ENCODE data around the gene LIMS4. TPM values are rescaled to one million over a fixed set of nuclear protein-coding genes. Genes with fewer than 3 reads are reported as not detected.
"Not testable (repeated sequence)": the region's sequence is repeated elsewhere in the genome, so short reads cannot be mapped to it uniquely, and the experiment has no call there.

Gene LIMS4
- total and polyA plus RNA-seq, 3 experiments from 2014 or later = 0.79 to 2.1 (median 0.91) TPM

DNA sequence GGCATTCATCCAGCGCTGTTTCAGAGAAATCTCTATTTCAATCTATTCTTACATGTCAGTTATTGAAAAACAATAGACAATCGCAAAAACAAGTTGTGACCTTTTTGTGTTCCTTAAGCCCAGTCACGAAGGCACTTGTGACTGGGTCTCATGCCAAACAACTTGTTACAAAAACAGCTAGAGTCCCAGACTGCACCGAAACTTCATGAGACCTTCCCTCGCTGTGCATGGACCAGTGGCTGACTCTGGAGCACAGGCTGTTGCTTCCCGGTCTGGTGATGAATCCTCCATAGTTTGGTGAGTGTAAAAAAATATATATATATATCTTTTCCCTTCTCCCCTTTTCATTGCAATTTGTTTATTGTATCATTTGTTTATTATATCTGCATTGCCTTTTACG lies 4.8 kb upstream of the LIMS4 start:
- H3K36me3 ChIP-seq (ENCODE audit: insufficient read depth, low read length); H3K4me1 Mint-ChIP-seq; H3K27ac ChIP-seq (ENCODE audit: low read depth, low read length); H3K27me3 ChIP-seq (ENCODE audit: insufficient read depth, low read length, poor library complexity, severe bottlenecking); H3K9me3 ChIP-seq (ENCODE audit: low read length); H3K27me3 Mint-ChIP-seq; H3K27ac Mint-ChIP-seq; POLR2A ChIA-PET; H3K4me3 Mint-ChIP-seq; DNase-seq; H3K4me1 ChIP-seq (ENCODE audit: insufficient read depth, low read length); H3K4me3 ChIP-seq (ENCODE audit: low read length); H3K36me3 Mint-ChIP-seq; H3K9me3 Mint-ChIP-seq; CTCF ChIA-PET: not testable (repeated sequence)

DNA sequence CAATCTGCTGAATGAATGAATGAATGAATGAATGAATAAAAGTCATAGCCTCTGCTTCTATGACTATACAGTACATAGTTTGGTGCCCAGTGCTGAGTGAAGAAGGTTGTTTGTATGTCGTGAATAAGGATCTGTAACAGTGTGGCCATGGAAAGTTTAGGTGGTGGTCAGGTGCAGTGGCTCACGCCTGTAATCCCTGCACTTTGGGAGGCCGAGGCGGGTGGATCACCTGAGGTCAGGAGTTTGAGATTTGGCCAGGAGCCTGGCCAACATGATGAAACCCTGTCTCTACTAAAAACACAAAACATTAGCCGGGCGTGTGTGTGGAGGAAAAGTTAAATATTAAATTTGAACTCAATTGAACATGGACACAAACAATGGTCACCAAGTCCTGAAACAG lies 4.3 kb upstream of the LIMS4 start:
- H3K36me3 ChIP-seq (ENCODE audit: insufficient read depth, low read length); H3K4me3 Mint-ChIP-seq; DNase-seq; POLR2A ChIA-PET; CTCF ChIA-PET; H3K9me3 ChIP-seq (ENCODE audit: low read length); H3K27ac ChIP-seq (ENCODE audit: low read depth, low read length); H3K36me3 Mint-ChIP-seq; H3K4me3 ChIP-seq (ENCODE audit: low read length); H3K27ac Mint-ChIP-seq; H3K27me3 Mint-ChIP-seq; H3K27me3 ChIP-seq (ENCODE audit: insufficient read depth, low read length, poor library complexity, severe bottlenecking); H3K4me1 Mint-ChIP-seq; H3K4me1 ChIP-seq (ENCODE audit: insufficient read depth, low read length); H3K9me3 Mint-ChIP-seq: not testable (repeated sequence)

GRCh38 chr2:110475627-110476359 lies 3.2 kb upstream of the LIMS4 start:
- H3K36me3 Mint-ChIP-seq; H3K27ac ChIP-seq (ENCODE audit: low read depth, low read length); H3K4me1 ChIP-seq (ENCODE audit: insufficient read depth, low read length); H3K4me3 Mint-ChIP-seq; H3K4me1 Mint-ChIP-seq; H3K27ac Mint-ChIP-seq; CTCF ChIA-PET; H3K27me3 ChIP-seq (ENCODE audit: insufficient read depth, low read length, poor library complexity, severe bottlenecking); H3K9me3 ChIP-seq (ENCODE audit: low read length); H3K27me3 Mint-ChIP-seq; H3K4me3 ChIP-seq (ENCODE audit: low read length); H3K36me3 ChIP-seq (ENCODE audit: insufficient read depth, low read length); DNase-seq; POLR2A ChIA-PET; H3K9me3 Mint-ChIP-seq: not testable (repeated sequence)

- H3K27ac Mint-ChIP-seq = not testable (repeated sequence)
Measured at GRCh38 chr2:110474898-110475297, 2.3 kb upstream of the LIMS4 start.

GRCh38 chr2:110473059-110473358 lies 393 bp upstream of the LIMS4 start:
- H3K4me1 Mint-ChIP-seq; H3K4me1 ChIP-seq (ENCODE audit: insufficient read depth, low read length); H3K9me3 ChIP-seq (ENCODE audit: low read length); POLR2A ChIA-PET; H3K27ac ChIP-seq (ENCODE audit: low read depth, low read length); H3K27me3 ChIP-seq (ENCODE audit: insufficient read depth, low read length, poor library complexity, severe bottlenecking); H3K27me3 Mint-ChIP-seq; DNase-seq; H3K36me3 Mint-ChIP-seq; CTCF ChIA-PET; H3K4me3 ChIP-seq (ENCODE audit: low read length); H3K9me3 Mint-ChIP-seq; H3K27ac Mint-ChIP-seq; H3K36me3 ChIP-seq (ENCODE audit: insufficient read depth, low read length); H3K4me3 Mint-ChIP-seq: not testable (repeated sequence)

More at GRCh38 chr2:110474898-110475297, 2.3 kb upstream of the LIMS4 start:
- H3K27ac ChIP-seq (ENCODE audit: low read depth, low read length); H3K36me3 Mint-ChIP-seq; H3K4me1 Mint-ChIP-seq; H3K9me3 ChIP-seq (ENCODE audit: low read length); POLR2A ChIA-PET; H3K4me3 ChIP-seq (ENCODE audit: low read length); H3K36me3 ChIP-seq (ENCODE audit: insufficient read depth, low read length); H3K27me3 Mint-ChIP-seq; H3K4me1 ChIP-seq (ENCODE audit: insufficient read depth, low read length); DNase-seq; H3K9me3 Mint-ChIP-seq; H3K4me3 Mint-ChIP-seq; CTCF ChIA-PET; H3K27me3 ChIP-seq (ENCODE audit: insufficient read depth, low read length, poor library complexity, severe bottlenecking): not testable (repeated sequence)

DNA sequence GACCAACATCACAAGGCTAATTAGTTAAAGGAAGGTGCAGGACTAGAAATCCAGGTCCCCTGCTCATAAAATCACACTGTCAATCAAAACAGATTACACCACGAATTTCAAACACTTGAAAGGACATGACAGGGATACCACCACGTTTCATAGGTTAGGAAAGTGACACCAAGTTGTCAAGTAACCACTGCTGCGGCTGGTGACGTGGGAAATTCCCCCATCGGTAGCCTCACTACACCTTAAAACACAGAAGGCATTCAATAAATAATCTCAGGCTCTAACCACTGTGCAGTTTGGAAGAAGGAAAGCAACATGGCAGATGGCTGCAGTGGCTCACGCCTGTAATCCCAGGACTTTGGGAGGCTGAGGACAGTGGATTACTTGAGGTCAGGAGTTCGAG lies 3.7 kb downstream of the LIMS4 start:
- H3K9me3 Mint-ChIP-seq; H3K4me3 ChIP-seq (ENCODE audit: low read length); CTCF ChIA-PET; H3K9me3 ChIP-seq (ENCODE audit: low read length); H3K27me3 Mint-ChIP-seq; H3K27me3 ChIP-seq (ENCODE audit: insufficient read depth, low read length, poor library complexity, severe bottlenecking); H3K4me1 ChIP-seq (ENCODE audit: insufficient read depth, low read length); H3K27ac Mint-ChIP-seq; H3K4me3 Mint-ChIP-seq; H3K36me3 ChIP-seq (ENCODE audit: insufficient read depth, low read length); H3K4me1 Mint-ChIP-seq; H3K27ac ChIP-seq (ENCODE audit: low read depth, low read length); H3K36me3 Mint-ChIP-seq; POLR2A ChIA-PET; DNase-seq: not testable (repeated sequence)

DNA sequence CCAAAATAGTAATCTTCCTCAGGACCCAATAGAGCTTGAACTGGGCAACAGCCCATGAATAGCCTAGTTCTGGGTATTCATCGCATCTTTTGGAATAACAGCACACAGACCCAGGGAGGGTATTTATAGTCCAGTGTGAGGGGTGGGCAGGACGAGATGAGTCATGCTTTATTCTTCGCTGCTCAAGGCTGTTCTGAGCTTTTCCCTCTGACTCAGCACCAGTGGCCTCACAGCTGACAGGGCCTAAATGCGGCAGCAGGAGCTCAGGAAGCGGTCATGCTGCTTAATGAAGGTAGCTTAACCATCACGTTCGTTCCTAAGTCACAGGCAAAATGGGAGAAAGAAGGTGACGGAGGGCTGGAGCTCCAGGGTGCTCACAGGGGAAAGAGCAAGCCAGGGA lies 7.3 kb downstream of the LIMS4 start:
- H3K27ac Mint-ChIP-seq, CTCF ChIA-PET, POLR2A ChIA-PET: not testable (repeated sequence)

GRCh38 chr2:110462458-110462857 lies 10.2 kb downstream of the LIMS4 start:
- CTCF ChIA-PET; POLR2A ChIA-PET; H3K36me3 Mint-ChIP-seq; H3K36me3 ChIP-seq (ENCODE audit: insufficient read depth, low read length); DNase-seq; H3K9me3 Mint-ChIP-seq; H3K4me1 ChIP-seq (ENCODE audit: insufficient read depth, low read length); H3K9me3 ChIP-seq (ENCODE audit: low read length); H3K4me3 Mint-ChIP-seq; H3K27me3 ChIP-seq (ENCODE audit: insufficient read depth, low read length, poor library complexity, severe bottlenecking); H3K27me3 Mint-ChIP-seq; H3K27ac Mint-ChIP-seq; H3K4me1 Mint-ChIP-seq; H3K4me3 ChIP-seq (ENCODE audit: low read length); H3K27ac ChIP-seq (ENCODE audit: low read depth, low read length): not testable (repeated sequence)

More for the DNA sequence above, 7.3 kb downstream of the LIMS4 start:
- H3K36me3 Mint-ChIP-seq; H3K4me3 Mint-ChIP-seq; H3K4me1 Mint-ChIP-seq; H3K9me3 ChIP-seq (ENCODE audit: low read length); H3K4me1 ChIP-seq (ENCODE audit: insufficient read depth, low read length); H3K27ac ChIP-seq (ENCODE audit: low read depth, low read length); H3K27me3 ChIP-seq (ENCODE audit: insufficient read depth, low read length, poor library complexity, severe bottlenecking); H3K9me3 Mint-ChIP-seq; DNase-seq; H3K36me3 ChIP-seq (ENCODE audit: insufficient read depth, low read length); H3K27me3 Mint-ChIP-seq; H3K4me3 ChIP-seq (ENCODE audit: low read length): not testable (repeated sequence)

GRCh38 chr2:110460318-110460717 lies 12.3 kb downstream of the LIMS4 start:
- H3K9me3 Mint-ChIP-seq; CTCF ChIA-PET; H3K27me3 ChIP-seq (ENCODE audit: insufficient read depth, low read length, poor library complexity, severe bottlenecking); H3K27me3 Mint-ChIP-seq; H3K4me3 ChIP-seq (ENCODE audit: low read length); H3K36me3 Mint-ChIP-seq; H3K27ac Mint-ChIP-seq; POLR2A ChIA-PET; H3K4me1 Mint-ChIP-seq; DNase-seq; H3K4me1 ChIP-seq (ENCODE audit: insufficient read depth, low read length); H3K27ac ChIP-seq (ENCODE audit: low read depth, low read length); H3K4me3 Mint-ChIP-seq; H3K36me3 ChIP-seq (ENCODE audit: insufficient read depth, low read length); H3K9me3 ChIP-seq (ENCODE audit: low read length): not testable (repeated sequence)

Measured in CD8-positive, alpha-beta memory T cell (primary cell).